HEK293 (cell line): ENCODE measurements around the gene BRD3.
A peak's percentile ranks its signal among the peaks of the same experiment; 100 is the strongest.

Experiments
- CTCF ChIA-PET: fragments of 350-600 bp; formaldehyde crosslinking; extraction: SDS; loops from one replicate; lab custom pipeline; 2021; ENCODE audit warnings: antibody characterized with exemption; lab: Yijun Ruan, JAX
- POLR2A ChIA-PET: fragments of 300-600 bp; formaldehyde crosslinking; extraction: SDS; loops from one replicate; lab custom pipeline; 2020; ENCODE audit warnings: antibody characterized with exemption, inconsistent platforms; lab: Yijun Ruan, JAX
- H3K27ac ChIP-seq: fragments of 200-500 bp; sonication (Bioruptor generic); 2 replicates; pipeline ENCODE4 v1.5.1; 2014; ENCODE audit warnings: low read depth, low read length, control low read depth, inconsistent platforms; ENCODE audit errors: extremely low read depth
- H3K36me3 ChIP-seq, 2 experiments: fragments of 200-500 bp in 1 of 2; sonication (Bioruptor generic) in 1 of 2; 1 replicate in 1 of 2; 2 replicates in 1 of 2; pipeline ENCODE4 v1.5.1; 2014 to 2017; ENCODE audit warnings: inconsistent platforms in 2 of 2, low read length in 2 of 2; ENCODE audit not compliant: control insufficient read depth in 2 of 2, insufficient read depth in 1 of 2
- H3K4me1 ChIP-seq: fragments of 200-500 bp; sonication (Bioruptor generic); 2 replicates; pipeline ENCODE4 v1.5.1; 2014; ENCODE audit warnings: mild to moderate bottlenecking, low read length, inconsistent platforms; ENCODE audit not compliant: control insufficient read depth, insufficient read depth
- H3K4me3 ChIP-seq: 2 replicates; pipeline ENCODE4 v1.5.1; 2011; ENCODE audit warnings: low read depth, mild to moderate bottlenecking, control low read depth, low read length, moderate library complexity
- H3K9me3 ChIP-seq: fragments of 200-500 bp; sonication (Bioruptor generic); 2 replicates; pipeline ENCODE4 v1.5.1; 2014; ENCODE audit warnings: low read depth, low read length, inconsistent platforms; ENCODE audit not compliant: control insufficient read depth, insufficient read depth
- BCL11A ChIP-seq: fragments of 450-650 bp; formaldehyde crosslinking; IDR thresholded peaks from 2 replicates; pipeline ENCODE4 v1.5.1; 2016; ENCODE audit warnings: low read depth, missing biosample characterization, missing genetic modification characterization
- FEZF1 ChIP-seq: fragments of 450-650 bp; formaldehyde crosslinking; IDR thresholded peaks from 2 replicates; pipeline ENCODE4 v1.5.1; 2016; ENCODE audit warnings: missing biosample characterization, missing genetic modification characterization
- GLI2 ChIP-seq: fragments of 450-650 bp; formaldehyde crosslinking; IDR thresholded peaks from 2 replicates; pipeline ENCODE4; 2017; ENCODE audit warnings: missing biosample characterization, missing genetic modification characterization, low read depth, borderline replicate concordance
- GLI4 ChIP-seq: fragments of 450-650 bp; formaldehyde crosslinking; IDR thresholded peaks from 2 replicates; pipeline ENCODE4 v1.5.1; 2016; ENCODE audit warnings: missing biosample characterization, missing genetic modification characterization
- GLIS2 ChIP-seq: fragments of 450-650 bp; formaldehyde crosslinking; IDR thresholded peaks from 2 replicates; pipeline ENCODE4 v1.5.1; 2016; ENCODE audit warnings: missing biosample characterization, missing genetic modification characterization
- OSR2 ChIP-seq: fragments of 450-650 bp; formaldehyde crosslinking; IDR thresholded peaks from 2 replicates; pipeline ENCODE4 v1.5.1; 2016; ENCODE audit warnings: missing biosample characterization, missing genetic modification characterization
- PRDM10 ChIP-seq: fragments of 450-650 bp; formaldehyde crosslinking; IDR thresholded peaks from 2 replicates; pipeline ENCODE4 v1.5.1; 2016; ENCODE audit warnings: missing biosample characterization, missing genetic modification characterization
- SP7 ChIP-seq: fragments of 450-650 bp; formaldehyde crosslinking; IDR thresholded peaks from 2 replicates; pipeline ENCODE4 v1.5.1; 2016; ENCODE audit warnings: missing biosample characterization, missing genetic modification characterization
- ZBTB17 ChIP-seq: fragments of 450-650 bp; formaldehyde crosslinking; IDR thresholded peaks from 2 replicates; pipeline ENCODE4 v1.5.1; 2016; ENCODE audit warnings: missing biosample characterization, missing genetic modification characterization
- ZBTB8A ChIP-seq: fragments of 450-650 bp; formaldehyde crosslinking; IDR thresholded peaks from 2 replicates; pipeline ENCODE4 v1.5.1; 2016; ENCODE audit warnings: missing biosample characterization, missing genetic modification characterization
- ZFP69B ChIP-seq: fragments of 450-650 bp; formaldehyde crosslinking; IDR thresholded peaks from 2 replicates; pipeline ENCODE4 v1.5.1; 2016; ENCODE audit warnings: missing biosample characterization, missing genetic modification characterization
- ZNF16 ChIP-seq: fragments of 450-650 bp; formaldehyde crosslinking; IDR thresholded peaks from 2 replicates; pipeline ENCODE4 v1.5.1; 2016; ENCODE audit warnings: low read depth, missing biosample characterization, missing genetic modification characterization
- ZNF18 ChIP-seq: fragments of 450-650 bp; formaldehyde crosslinking; IDR thresholded peaks from 2 replicates; pipeline ENCODE4 v1.5.1; 2016; ENCODE audit warnings: missing biosample characterization, missing genetic modification characterization
- ZNF366 ChIP-seq: fragments of 450-650 bp; formaldehyde crosslinking; conservative IDR thresholded peaks from 2 replicates; pipeline ENCODE4 v1.5.1; 2016; ENCODE audit warnings: missing biosample characterization, missing genetic modification characterization
- ZNF391 ChIP-seq: fragments of 450-650 bp; formaldehyde crosslinking; IDR thresholded peaks from 2 replicates; pipeline ENCODE4 v1.5.1; 2016; ENCODE audit warnings: low read depth, missing biosample characterization, missing genetic modification characterization, borderline replicate concordance
- ZNF514 ChIP-seq: fragments of 450-650 bp; formaldehyde crosslinking; IDR thresholded peaks from 2 replicates; pipeline ENCODE4 v1.5.1; 2016; ENCODE audit warnings: missing biosample characterization, missing genetic modification characterization
- ZNF561 ChIP-seq: fragments of 450-650 bp; IDR thresholded peaks from 2 replicates; pipeline ENCODE4 v1.5.1; 2018; ENCODE audit warnings: missing biosample characterization, missing genetic modification characterization, borderline replicate concordance
- ZNF596 ChIP-seq: fragments of 450-650 bp; IDR thresholded peaks from 2 replicates; pipeline ENCODE4 v1.5.0; 2018; ENCODE audit warnings: missing biosample characterization, mild to moderate bottlenecking, missing genetic modification characterization, moderate library complexity
- ZNF704 ChIP-seq: fragments of 450-650 bp; formaldehyde crosslinking; IDR thresholded peaks from 2 replicates; pipeline ENCODE4 v1.5.1; 2016; ENCODE audit warnings: missing biosample characterization, missing genetic modification characterization
- ZNF747 ChIP-seq: fragments of 450-650 bp; formaldehyde crosslinking; IDR thresholded peaks from 2 replicates; pipeline ENCODE4 v1.5.1; 2016; ENCODE audit warnings: missing biosample characterization, missing genetic modification characterization
- ZNF785 ChIP-seq: fragments of 450-650 bp; formaldehyde crosslinking; IDR thresholded peaks from 2 replicates; pipeline ENCODE4 v1.5.1; 2016; ENCODE audit warnings: missing biosample characterization, missing genetic modification characterization
- ZNF792 ChIP-seq: fragments of 450-650 bp; formaldehyde crosslinking; IDR thresholded peaks from 2 replicates; pipeline ENCODE4 v1.5.1; 2016; ENCODE audit warnings: missing biosample characterization, missing genetic modification characterization
- TF ChIP-seq, protein P1 (sequence below): fragments of 450-650 bp; formaldehyde crosslinking; IDR thresholded peaks from 2 replicates; pipeline ENCODE4 v1.5.1; 2016; ENCODE audit warnings: missing biosample characterization, missing genetic modification characterization, low read depth
- TF ChIP-seq, protein P2 (sequence below): fragments of 450-650 bp; formaldehyde crosslinking; IDR thresholded peaks from 2 replicates; pipeline ENCODE4 v1.5.1; 2016; ENCODE audit warnings: missing biosample characterization, missing genetic modification characterization

Gene BRD3

GRCh38 chr9:133990366-133991213 lies 77.2 kb downstream of the BRD3 start:
- no peaks in the 10 kb centered on the region for H3K9me3 ChIP-seq
- H3K4me3 ChIP-seq: peak overlapping the region; percentile 74
- ChIA-PET POLR2A (interaction anchor here (1.2 kb wide), 1 partner anchor 98 kb away, joined by 3 read pairs; no protein-coding TSS in a partner anchor), CTCF (interaction anchor here (0.7 to 1.9 kb wide), 2 partner anchors 155 to 208 kb away, joined by 3 to 13 read pairs; no protein-coding TSS in a partner anchor)
- H3K27ac ChIP-seq: no peak overlapping the region
- H3K36me3 ChIP-seq: no peaks in the 10 kb centered on the region
- H3K4me1 ChIP-seq: peaks cover 8% of the 10 kb centered on the region; the same call in 1 of the 2 replicates
- no peak for TF ChIP-seq ZNF704 (tag by site-specific recombination)
- peak; percentile 54; the same call in 1 of the 2 replicates for TF ChIP-seq ZNF366
- no peak for TF ChIP-seq ZNF747
- TF ChIP-seq, protein P1, sequence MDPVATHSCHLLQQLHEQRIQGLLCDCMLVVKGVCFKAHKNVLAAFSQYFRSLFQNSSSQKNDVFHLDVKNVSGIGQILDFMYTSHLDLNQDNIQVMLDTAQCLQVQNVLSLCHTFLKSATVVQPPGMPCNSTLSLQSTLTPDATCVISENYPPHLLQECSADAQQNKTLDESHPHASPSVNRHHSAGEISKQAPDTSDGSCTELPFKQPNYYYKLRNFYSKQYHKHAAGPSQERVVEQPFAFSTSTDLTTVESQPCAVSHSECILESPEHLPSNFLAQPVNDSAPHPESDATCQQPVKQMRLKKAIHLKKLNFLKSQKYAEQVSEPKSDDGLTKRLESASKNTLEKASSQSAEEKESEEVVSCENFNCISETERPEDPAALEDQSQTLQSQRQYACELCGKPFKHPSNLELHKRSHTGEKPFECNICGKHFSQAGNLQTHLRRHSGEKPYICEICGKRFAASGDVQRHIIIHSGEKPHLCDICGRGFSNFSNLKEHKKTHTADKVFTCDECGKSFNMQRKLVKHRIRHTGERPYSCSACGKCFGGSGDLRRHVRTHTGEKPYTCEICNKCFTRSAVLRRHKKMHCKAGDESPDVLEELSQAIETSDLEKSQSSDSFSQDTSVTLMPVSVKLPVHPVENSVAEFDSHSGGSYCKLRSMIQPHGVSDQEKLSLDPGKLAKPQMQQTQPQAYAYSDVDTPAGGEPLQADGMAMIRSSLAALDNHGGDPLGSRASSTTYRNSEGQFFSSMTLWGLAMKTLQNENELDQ (tag by site-specific recombination): no peak
- no peak for TF ChIP-seq GLI4 (tag by site-specific recombination)
- peak; percentile 38; the same call in 1 of the 2 replicates for TF ChIP-seq PRDM10
- peak; percentile 22 for TF ChIP-seq GLIS2 (tag by site-specific recombination)
- TF ChIP-seq OSR2 (tag by site-specific recombination): no peak
- TF ChIP-seq ZNF391 (tag by site-specific recombination): no peak
- TF ChIP-seq BCL11A (tag by site-specific recombination): peak; percentile 43; the same call in 1 of the 2 replicates
- peak; percentile 27 for TF ChIP-seq FEZF1
- TF ChIP-seq ZNF514 (tag by site-specific recombination): no peak
- no peak for TF ChIP-seq ZNF596
- no peak for TF ChIP-seq GLI2 (tag by site-specific recombination)
- TF ChIP-seq, protein P2, sequence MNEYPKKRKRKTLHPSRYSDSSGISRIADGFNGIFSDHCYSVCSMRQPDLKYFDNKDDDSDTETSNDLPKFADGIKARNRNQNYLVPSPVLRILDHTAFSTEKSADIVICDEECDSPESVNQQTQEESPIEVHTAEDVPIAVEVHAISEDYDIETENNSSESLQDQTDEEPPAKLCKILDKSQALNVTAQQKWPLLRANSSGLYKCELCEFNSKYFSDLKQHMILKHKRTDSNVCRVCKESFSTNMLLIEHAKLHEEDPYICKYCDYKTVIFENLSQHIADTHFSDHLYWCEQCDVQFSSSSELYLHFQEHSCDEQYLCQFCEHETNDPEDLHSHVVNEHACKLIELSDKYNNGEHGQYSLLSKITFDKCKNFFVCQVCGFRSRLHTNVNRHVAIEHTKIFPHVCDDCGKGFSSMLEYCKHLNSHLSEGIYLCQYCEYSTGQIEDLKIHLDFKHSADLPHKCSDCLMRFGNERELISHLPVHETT (tag by site-specific recombination): no peak
- peak; percentile 21; the same call in 1 of the 2 replicates for TF ChIP-seq SP7
- TF ChIP-seq ZFP69B (tag by site-specific recombination): 0 out of 2 replicates have a peak, but pooled peaks have one; percentile 20
- no peak for TF ChIP-seq ZNF792 (tag by site-specific recombination)
- no peak for TF ChIP-seq ZNF18 (tag by site-specific recombination)
- no peak for TF ChIP-seq ZNF785 (tag by site-specific recombination)
- TF ChIP-seq ZNF16: no peak
- no peak; the same call in 1 of the 2 replicates for TF ChIP-seq ZNF561 (tag by site-specific recombination)
- TF ChIP-seq ZBTB8A (tag by site-specific recombination): no peak
- peak; percentile 42; the same call in 1 of the 2 replicates for TF ChIP-seq ZBTB17 (tag by site-specific recombination)
